B cell (primary cell): ENCODE measurements around the gene MOBP. TPM values are rescaled to one million over a fixed set of nuclear protein-coding genes. Genes with fewer than 3 reads are reported as not detected.

Experiments used
- ATAC-seq: fragments of 200-7000 bp; cut with Tn5 transposase; one replicate; pipeline ENCODE4 v1.10.0; 2021; ENCODE audit warnings: low read depth, mild to moderate bottlenecking, moderate number of reproducible peaks, moderate library complexity
- CTCF ChIA-PET: fragments of 350-600 bp; sonication (Branson Sonifier 250); formaldehyde crosslinking; loops from one replicate; lab custom pipeline; 2021; ENCODE audit warnings: antibody characterized with exemption, inconsistent platforms; lab: Charles Lee
- POLR2A ChIA-PET: fragments of 350-600 bp; sonication (Branson Sonifier 250); formaldehyde crosslinking; loops from one replicate; lab custom pipeline; 2021; ENCODE audit warnings: antibody characterized with exemption; lab: Charles Lee
- DNase-seq: peaks from one replicate; pipeline ENCODE4 v3.0.0; 2013
- H2AFZ ChIP-seq: 2 replicates; pipeline ENCODE4 v1.6.1; 2012; ENCODE audit warnings: mild to moderate bottlenecking, low read depth, low read length; ENCODE audit not compliant: insufficient read depth, poor library complexity, severe bottlenecking
- H3K27ac ChIP-seq, 2 donors: 1 replicate in 1 of 2; 2 replicates in 1 of 2; pipeline ENCODE4 v1.5.1; 2012 to 2013; ENCODE audit warnings: low read length in 2 of 2, mild to moderate bottlenecking in 2 of 2, moderate library complexity in 1 of 2
- H3K27me3 ChIP-seq, 4 experiments: fragments of 200-600 bp in 1 of 4; sonication (generic) in 1 of 4; replicated peaks in 1 of 4; 1 replicate in 2 of 4; 2 replicates in 2 of 4; pipeline versions ENCODE4 v1.6.1 to v1.7.0; 2013 to 2016; ENCODE audit warnings: low read length in 3 of 4, mild to moderate bottlenecking in 2 of 4, mixed read lengths in 1 of 4, moderate library complexity in 1 of 4; ENCODE audit not compliant: insufficient read depth in 4 of 4, control insufficient read depth in 3 of 4; ENCODE audit errors: control extremely low read depth in 1 of 4
- H3K36me3 ChIP-seq, 2 experiments: replicated peaks in 1 of 2; 1 replicate in 1 of 2; 2 replicates in 1 of 2; pipeline versions ENCODE4 v1.6.1 to v1.7.1; 2013; ENCODE audit warnings: low read length in 1 of 2; ENCODE audit not compliant: insufficient read depth in 2 of 2, control insufficient read depth in 1 of 2; ENCODE audit errors: control extremely low read depth in 1 of 2, extremely low read depth in 1 of 2
- H3K4me1 ChIP-seq, 2 donors: fragments of 200-600 bp in 1 of 2; sonication (generic) in 1 of 2; 1 replicate in 1 of 2; 2 replicates in 1 of 2; pipeline versions ENCODE4 v1.5.1 to v1.6.1; 2013 to 2017; ENCODE audit warnings: low read length in 2 of 2; ENCODE audit not compliant: control insufficient read depth in 2 of 2, insufficient read depth in 2 of 2
- H3K4me2 ChIP-seq: replicated peaks from 2 replicates; pipeline ENCODE3; 2012; ENCODE audit warnings: mild to moderate bottlenecking, low read depth, low read length; ENCODE audit not compliant: poor library complexity, severe bottlenecking
- H3K4me3 ChIP-seq, 5 experiments: fragments of 200-600 bp in 1 of 5; sonication (generic) in 1 of 5; 1 replicate in 3 of 5; 2 replicates in 2 of 5; pipeline versions ENCODE4 v1.5.1 to v1.7.0; 2011 to 2016; ENCODE audit warnings: low read length in 4 of 5, mild to moderate bottlenecking in 4 of 5, low read depth in 2 of 5, control low read depth in 1 of 5, moderate library complexity in 1 of 5; ENCODE audit not compliant: insufficient read depth in 1 of 5; ENCODE audit errors: control extremely low read depth in 1 of 5, extremely low read depth in 1 of 5
- H3K79me2 ChIP-seq: fragments of 200-600 bp; sonication (generic); one replicate; pipeline ENCODE4 v1.6.0; 2016; ENCODE audit warnings: low read length; ENCODE audit not compliant: control insufficient read depth, insufficient read depth
- H3K9ac ChIP-seq: fragments of 200-600 bp; sonication (generic); 2 replicates; pipeline ENCODE4 v1.6.1; 2017; ENCODE audit warnings: mild to moderate bottlenecking, low read length, moderate library complexity
- H3K9me3 ChIP-seq, 3 donors: one replicate each; pipeline versions ENCODE4 v1.6.1 to v1.7.1; 2013; ENCODE audit warnings: low read length in 2 of 3; ENCODE audit not compliant: control insufficient read depth in 2 of 3, insufficient read depth in 1 of 3; ENCODE audit errors: control extremely low read depth in 1 of 3
- H4K20me1 ChIP-seq: 2 replicates; pipeline ENCODE4 v1.6.0; 2012; ENCODE audit warnings: mild to moderate bottlenecking, low read length; ENCODE audit not compliant: insufficient read depth, control insufficient read depth, poor library complexity, severe bottlenecking
- H3K27ac Mint-ChIP-seq: one replicate; pipeline ENCODE4 v1.8.0; 2021; ENCODE audit warnings: mixed read lengths
- H3K27me3 Mint-ChIP-seq: one replicate; pipeline ENCODE4 v1.8.0; 2021; ENCODE audit warnings: mixed read lengths
- H3K4me1 Mint-ChIP-seq: one replicate; pipeline ENCODE4 v1.8.0; 2021; ENCODE audit warnings: mixed read lengths
- H3K4me3 Mint-ChIP-seq: one replicate; pipeline ENCODE4 v1.8.0; 2021; ENCODE audit warnings: mixed read lengths
- H3K9me3 Mint-ChIP-seq: one replicate; pipeline ENCODE4 v1.8.0; 2022; ENCODE audit warnings: mixed read lengths; ENCODE audit not compliant: insufficient read depth
- CTCF ChIP-seq: fragments of 200-600 bp; IDR thresholded peaks from one replicate; pipeline ENCODE4 v1.8.0; 2022; ENCODE audit warnings: antibody characterized with exemption, mild to moderate bottlenecking
- EZH2 ChIP-seq: IDR thresholded peaks from 2 replicates; pipeline ENCODE4 v1.6.1; 2012; ENCODE audit warnings: borderline replicate concordance, low read depth, mild to moderate bottlenecking, moderate library complexity, low read length; ENCODE audit not compliant: insufficient read depth, poor library complexity, severe bottlenecking
- WGBS: methylation state at CpG from one replicate; pipeline ENCODE4 v1.1.5; 2013; ENCODE audit warnings: missing lambda C conversion rate; ENCODE audit not compliant: insufficient coverage; 5-methylcytosine and 5-hydroxymethylcytosine counted together
- intact Hi-C: fragments of 100-400 bp; cut with micrococcal nuclease; formaldehyde crosslinking; loops from one replicate; pipeline ENCODE4 v1.10.0; 2022
- polyA plus RNA-seq: library from polyadenylated mRNA; depleted of rRNA; stranded (reverse); fragments of >200 nt; gene quantifications from 2 replicates; pipeline ENCODE4 v1.2.3, GENCODE V29; 2012
- total RNA-seq, 2 donors: library from RNA; stranded (reverse); fragments of 120-200 nt in 1 of 2; gene quantifications; 1 replicate in 1 of 2; 2 replicates in 1 of 2; pipeline versions ENCODE4 v1.2.3 to v1.2.4, GENCODE V29; 2013 to 2022

The MOBP gene
- total and polyA plus RNA-seq, 2 donors (not counting 1 experiment from before 2014, with no cell fraction given): 0.04 TPM; not detected in 1

GRCh38 chr3:39497753-39498152 lies 30.3 kb downstream of the MOBP start:
- no peaks in the 10 kb centered on the region for H3K79me2 ChIP-seq
- POLR2A ChIA-PET: no interaction called here
- CTCF ChIA-PET: interaction anchor here (1.9 kb wide), 1 partner anchor 10 kb away, joined by 6 read pairs; no protein-coding TSS in a partner anchor
- DNase-seq (no peak), ATAC-seq (no peak)
- no peaks in the 10 kb centered on the region for H3K36me3 ChIP-seq
- H3K9ac ChIP-seq: no peak overlapping the region
- Mint-ChIP-seq H3K27me3 (peaks cover 50% of the 10 kb centered on the region), H3K27ac (no peak overlapping the region), H3K9me3 (no peaks in the 10 kb centered on the region), H3K4me1 (no peaks in the 10 kb centered on the region), H3K4me3 (no peak overlapping the region)
- H3K4me1 ChIP-seq: no peaks in the 10 kb centered on the region
- intact Hi-C loops: no loop called here
- peaks cover 0 to 20% (median 11%) of the 10 kb centered on the region in 4 experiments for H3K27me3 ChIP-seq
- no peak for TF ChIP-seq EZH2
- no peak for TF ChIP-seq CTCF
- H3K4me3 ChIP-seq: no peak overlapping the region
- 83% methylated on average over 4 of the region's 5 CpGs for WGBS
- H4K20me1 ChIP-seq: no peaks in the 10 kb centered on the region
- peaks cover 0 to 1% (median 0%) of the 10 kb centered on the region in 3 donors for H3K9me3 ChIP-seq
- no peak overlapping the region for H3K4me2 ChIP-seq
- no peak overlapping the region for H2AFZ ChIP-seq
- no peak overlapping the region for H3K27ac ChIP-seq

- Mint-ChIP-seq H3K27me3 (peaks cover 53% of the 10 kb centered on the region), H3K4me3 (no peak overlapping the region), H3K9me3 (peaks cover 2% of the 10 kb centered on the region), H3K4me1 (no peaks in the 10 kb centered on the region), H3K27ac (no peak overlapping the region)
- CTCF ChIA-PET: interaction anchor here (0.6 to 1.9 kb wide), 2 partner anchors 8 to 308 kb away, joined by 3 to 6 read pairs; no protein-coding TSS in a partner anchor
- H3K4me3 ChIP-seq: no peak overlapping the region
- no peak for DNase-seq
- 78% methylated on average over 2 of the region's 2 CpGs for WGBS
- H2AFZ ChIP-seq: no peak overlapping the region
- no peak for TF ChIP-seq CTCF
- no peak for TF ChIP-seq EZH2
- no peak overlapping the region for H3K4me2 ChIP-seq
- peaks cover 0 to 21% (median 15%) of the 10 kb centered on the region in 4 experiments for H3K27me3 ChIP-seq
- H3K36me3 ChIP-seq: no peaks in the 10 kb centered on the region
- no peaks in the 10 kb centered on the region for H3K79me2 ChIP-seq
- intact Hi-C loops: no loop called here
- H3K27ac ChIP-seq: no peak overlapping the region
- peaks cover 0 to 1% (median 0%) of the 10 kb centered on the region in 3 donors for H3K9me3 ChIP-seq
- no peaks in the 10 kb centered on the region for H4K20me1 ChIP-seq
- POLR2A ChIA-PET: no interaction called here
- no peak for ATAC-seq
- no peak overlapping the region for H3K9ac ChIP-seq
- no peaks in the 10 kb centered on the region for H3K4me1 ChIP-seq
Observed at GRCh38 chr3:39499651-39500273, 32.3 kb downstream of the MOBP start.
